HCT116 (cell line): Measurements from ENCODE around the gene TRPV4.

Source experiments
- CTCF ChIP-seq, 3 experiments: fragments of 200-600 bp in 1 of 3; sonication (generic) in 1 of 3; IDR thresholded peaks in 2 of 3; conservative IDR thresholded peaks in 1 of 3; 2 replicates each; pipeline ENCODE4 v1.5.1; 2012 to 2017; ENCODE audit warnings: low read depth in 2 of 3, low read length in 2 of 3, antibody characterized with exemption in 1 of 3, borderline replicate concordance in 1 of 3, control low read depth in 1 of 3, mild to moderate bottlenecking in 1 of 3, mixed read lengths in 1 of 3, mixed run types in 1 of 3, moderate library complexity in 1 of 3; ENCODE audit not compliant: insufficient read depth in 1 of 3
- EGR1 ChIP-seq: IDR thresholded peaks from 2 replicates; pipeline ENCODE4 v1.6.1; 2012; ENCODE audit warnings: low read depth
- EZH2 ChIP-seq: fragments of 200-600 bp; sonication (generic); IDR thresholded peaks from 2 replicates; pipeline ENCODE4 v1.6.1; 2017; ENCODE audit warnings: antibody characterized with exemption, mixed run types
- EZH2phosphoT487 ChIP-seq: fragments of 200-600 bp; IDR thresholded peaks from 2 replicates; pipeline ENCODE4 v1.6.1; 2018; ENCODE audit warnings: antibody characterized with exemption, borderline replicate concordance
- POLR2A ChIP-seq: IDR thresholded peaks from 2 replicates; pipeline ENCODE4 v1.7.0; 2011; ENCODE audit warnings: borderline replicate concordance; ENCODE audit not compliant: insufficient read depth, insufficient read length; ENCODE audit errors: extremely low read depth
- POLR2AphosphoS5 ChIP-seq: IDR thresholded peaks from 2 replicates; pipeline ENCODE4 v1.6.1; 2011; ENCODE audit warnings: mild to moderate bottlenecking, low read depth, low read length, moderate library complexity
- TF ChIP-seq, protein P1 (sequence below): IDR thresholded peaks from 2 replicates; pipeline ENCODE4 v1.6.1; 2012

- no peak for TF ChIP-seq CTCF (IDR thresholded peaks at IDR 0.05 in 2 of 3, conservative IDR thresholded peaks at IDR 0.05 in 1 of 3; ENCODE audit: borderline replicate concordance in 1 of 3, insufficient read depth in 1 of 3, low read depth in 2 of 3, low read length in 2 of 3)
- no peak for TF ChIP-seq POLR2A
- no peak for TF ChIP-seq EZH2phosphoT487
- TF ChIP-seq EGR1 = no peak
- no peak for TF ChIP-seq EZH2
- TF ChIP-seq POLR2AphosphoS5 = no peak
- TF ChIP-seq, protein P1, sequence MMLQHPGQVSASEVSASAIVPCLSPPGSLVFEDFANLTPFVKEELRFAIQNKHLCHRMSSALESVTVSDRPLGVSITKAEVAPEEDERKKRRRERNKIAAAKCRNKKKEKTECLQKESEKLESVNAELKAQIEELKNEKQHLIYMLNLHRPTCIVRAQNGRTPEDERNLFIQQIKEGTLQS = no peak
These were observed 11.2 kb downstream of the TRPV4 start for GRCh38 chr12:109821968-109822367.
